ENCODE measurements around the gene MDN1. TPM values are rescaled to one million over a fixed set of nuclear protein-coding genes. Genes with fewer than 3 reads are reported as not detected.

MDN1 gene
- total and polyA plus RNA-seq, 2 donors (not counting 1 experiment from before 2014, with no cell fraction given), result 16.5 to 59.5 TPM

- POLR2A ChIA-PET, result interaction anchor here (0.9 to 1.2 kb wide), 2 partner anchors 105 to 483 kb away, joined by 4 read pairs; partner anchors contain the start of gene UBE2J1
- TF ChIP-seq CTCF (IDR thresholded peaks at IDR 0.05) (no peak), EZH2 (IDR thresholded peaks at IDR 0.05; ENCODE audit: borderline replicate concordance, insufficient read depth, low read depth, low read length, poor library complexity, severe bottlenecking) (no peak)
- Histone ChIP-seq H3K4me3 (ENCODE audit: control extremely low read depth in 1 of 5, extremely low read depth in 1 of 5, insufficient read depth in 1 of 5, low read depth in 2 of 5, low read length in 4 of 5) (peak overlapping the region in 2 of 5 experiments; percentile 18 to 23), H4K20me1 (ENCODE audit: control insufficient read depth, insufficient read depth, low read length, poor library complexity, severe bottlenecking) (peaks cover 5% of the 10 kb centered on the region), H3K9ac (ENCODE audit: low read length) (peak overlapping the region; percentile 5), H3K4me2 (replicated peaks; ENCODE audit: low read depth, low read length, poor library complexity, severe bottlenecking) (peak overlapping the region; percentile 58), H3K36me3 (replicated peaks in 1 of 2; ENCODE audit: control extremely low read depth in 1 of 2, control insufficient read depth in 1 of 2, extremely low read depth in 1 of 2, insufficient read depth in 2 of 2, low read length in 1 of 2) (peaks cover 0 to 8% of the 10 kb centered on the region in 2 experiments), H3K27me3 (replicated peaks in 1 of 4; ENCODE audit: control extremely low read depth in 1 of 4, control insufficient read depth in 3 of 4, insufficient read depth in 4 of 4, low read length in 3 of 4) (no peaks in the 10 kb centered on the region), H2AFZ (ENCODE audit: insufficient read depth, low read depth, low read length, poor library complexity, severe bottlenecking) (peak overlapping the region; percentile 12), H3K4me1 (ENCODE audit: control insufficient read depth in 2 of 2, insufficient read depth in 2 of 2, low read length in 2 of 2) (peaks cover 36 to 52% of the 10 kb centered on the region in 2 donors), H3K9me3 (ENCODE audit: control extremely low read depth in 1 of 3, control insufficient read depth in 2 of 3, insufficient read depth in 1 of 3, low read length in 2 of 3) (peaks cover 0 to 3% (median 0%) of the 10 kb centered on the region in 3 donors), H3K79me2 (ENCODE audit: control insufficient read depth, insufficient read depth, low read length) (peaks cover 84% of the 10 kb centered on the region), H3K27ac (ENCODE audit: low read length in 2 of 2) (peak overlapping the region; percentile 48 to 66)
- no peaks in the 10 kb centered on the region for H3K27me3 Mint-ChIP-seq
- peak overlapping the region; percentile 91 for H3K27ac Mint-ChIP-seq
- peak overlapping the region; percentile 81 for H3K4me3 Mint-ChIP-seq
- no peaks in the 10 kb centered on the region for H3K9me3 Mint-ChIP-seq (ENCODE audit: insufficient read depth)
- peak; percentile 83 for ATAC-seq (ENCODE audit: low read depth)
- CTCF ChIA-PET, result interaction anchor here (1.0 to 1.2 kb wide), 2 partner anchors 16 to 24 kb away, joined by 3 to 4 read pairs; partner anchors contain the start of gene MDN1
- DNase-seq, result peak; percentile 70
- peaks cover 55% of the 10 kb centered on the region for H3K4me1 Mint-ChIP-seq
- intact Hi-C loops (cut with micrococcal nuclease), result loop anchor here (2.0 kb wide), 1 partner anchor 16 kb away; the partner anchor contains the start of gene MDN1
- 65% methylated on average over 8 of the region's 12 CpGs for WGBS (ENCODE audit: insufficient coverage)
These were observed 15.5 kb upstream of the MDN1 start for GRCh38 chr6:89834884-89835792.
